GM21528 (cell line): ENCODE data around the gene VEGFC.

ENCODE experiments used
- ATAC-seq: cut with Tn5 transposase; IDR thresholded peaks from one replicate; pipeline ENCODE4 v1.9.1; 2021; ENCODE audit warnings: mild to moderate bottlenecking, moderate library complexity; ENCODE audit not compliant: unreplicated experiment, low FRiP score

Gene VEGFC

DNA sequence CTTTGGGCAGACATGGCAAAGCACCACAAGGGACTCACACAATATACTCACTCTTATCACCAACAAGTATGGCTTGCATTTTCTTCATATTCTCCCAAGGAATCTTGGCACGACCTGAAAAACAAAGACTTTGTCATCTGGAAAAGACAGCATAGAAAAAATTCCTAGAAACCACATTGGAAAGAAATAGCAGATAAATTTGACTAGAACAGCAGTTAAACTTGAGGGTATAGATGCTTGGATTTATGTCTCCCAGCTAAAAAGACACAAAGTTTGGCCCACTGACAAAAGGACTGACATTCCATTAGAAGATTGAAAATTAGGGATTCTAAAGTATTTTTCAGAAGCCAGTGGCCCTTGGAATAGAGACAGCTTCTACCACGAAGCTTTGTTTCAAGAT is 6.9 kb upstream of the VEGFC start:
- ATAC-seq: no peak

DNA sequence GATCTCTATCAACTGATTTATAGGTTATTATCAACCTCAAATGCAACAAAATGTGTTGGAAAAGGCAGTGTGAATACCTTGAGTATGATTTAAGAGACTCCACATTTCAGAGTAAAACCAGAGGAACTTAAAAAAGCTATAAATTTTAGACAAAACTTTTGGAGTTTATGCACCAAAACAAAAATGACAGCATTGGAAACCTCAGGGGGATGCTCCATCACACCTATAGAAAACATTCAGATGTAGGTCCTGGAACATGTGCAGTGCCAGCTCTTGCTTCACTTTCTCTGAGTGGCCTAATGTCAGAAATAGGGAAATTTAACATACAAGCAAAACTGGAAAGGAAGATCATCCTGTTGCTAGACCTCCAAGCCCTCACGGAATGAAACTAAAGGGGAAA is 5.8 kb upstream of the VEGFC start:
- no peak for ATAC-seq

DNA sequence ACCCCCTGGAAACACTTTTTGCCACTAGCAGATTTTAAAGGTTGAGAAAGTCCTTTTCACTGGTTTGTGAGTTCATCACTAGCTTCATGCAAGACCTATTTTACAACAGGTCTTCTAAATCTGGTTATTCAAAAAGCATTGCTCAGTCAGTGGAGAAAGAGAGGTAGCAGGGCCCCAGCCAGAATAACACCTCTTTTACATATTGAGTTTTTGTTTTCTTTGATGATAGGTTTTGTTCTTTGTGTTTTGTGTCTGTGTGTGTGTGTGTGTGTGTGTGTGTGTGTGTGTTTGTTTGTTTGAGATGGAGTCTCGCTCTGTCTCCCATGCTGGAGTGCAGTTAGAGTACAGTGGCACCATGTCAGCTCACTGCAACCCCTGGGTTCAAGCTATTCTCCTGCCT is 2.7 kb upstream of the VEGFC start:
- ATAC-seq: no peak

DNA sequence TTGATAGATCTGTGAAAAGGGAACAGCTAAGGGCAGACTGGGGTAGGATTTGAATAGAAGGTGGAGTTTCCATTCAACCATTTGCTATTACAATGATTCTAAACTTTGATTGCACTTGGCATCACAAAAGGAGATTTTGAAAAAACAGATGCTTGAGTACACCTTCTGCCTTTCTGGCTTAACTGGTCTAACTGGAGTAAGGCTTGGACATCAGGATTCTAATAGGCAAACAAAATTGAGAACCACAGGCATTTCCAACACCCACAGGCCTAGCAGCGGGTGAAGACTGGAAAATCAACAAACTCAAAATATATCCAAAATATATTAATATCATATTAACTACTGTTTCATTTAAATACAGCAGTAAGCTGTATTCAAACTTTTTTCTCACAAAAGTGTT is 1.9 kb upstream of the VEGFC start:
- no peak for ATAC-seq

DNA sequence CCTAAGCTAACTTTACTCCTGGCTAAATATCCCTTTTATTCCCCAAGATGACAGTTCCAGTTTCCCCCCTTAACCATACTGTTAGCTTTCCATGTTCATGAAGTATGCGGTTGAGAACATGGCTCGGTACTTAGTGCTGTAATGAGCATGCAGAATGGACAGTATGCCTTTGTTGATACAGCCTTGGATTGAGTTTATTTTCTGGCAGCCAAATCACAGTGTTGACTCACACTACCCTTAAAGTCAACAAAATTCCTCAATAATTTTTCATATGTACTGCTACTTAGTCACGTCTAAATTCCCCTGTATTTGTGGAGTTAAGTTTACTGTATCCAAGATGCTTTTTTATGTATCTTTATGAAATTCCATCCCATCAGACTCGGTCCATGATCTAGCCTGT is 1.4 kb upstream of the VEGFC start:
- no peak for ATAC-seq

DNA sequence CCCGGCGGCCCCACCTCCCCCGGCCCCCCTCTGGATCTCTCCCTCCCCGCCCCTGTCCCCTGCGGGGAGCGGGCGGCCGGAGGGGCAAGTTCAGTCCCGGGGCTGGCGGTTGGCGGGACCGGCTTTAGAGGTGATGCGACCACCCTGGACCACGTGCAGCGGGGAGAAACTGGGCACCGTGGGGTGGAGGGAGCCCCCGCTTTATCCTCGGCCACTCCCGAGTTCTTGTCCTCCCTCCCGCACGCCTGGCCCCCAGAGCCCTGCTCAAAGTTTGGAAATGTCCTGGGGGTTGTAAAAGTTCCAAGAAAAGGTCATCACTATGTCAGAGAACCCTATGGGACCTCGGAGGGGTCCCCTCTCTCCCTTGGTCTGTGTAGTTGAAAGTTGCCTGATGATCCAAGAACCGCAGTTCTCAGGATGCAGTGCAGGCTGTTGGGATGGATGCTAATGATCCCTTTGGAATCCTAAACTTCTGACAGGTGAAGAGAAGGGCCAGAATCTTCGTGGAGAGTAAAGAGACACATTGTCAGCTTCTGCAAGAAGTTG is 411 bp upstream of the VEGFC start:
- no peak for ATAC-seq

DNA sequence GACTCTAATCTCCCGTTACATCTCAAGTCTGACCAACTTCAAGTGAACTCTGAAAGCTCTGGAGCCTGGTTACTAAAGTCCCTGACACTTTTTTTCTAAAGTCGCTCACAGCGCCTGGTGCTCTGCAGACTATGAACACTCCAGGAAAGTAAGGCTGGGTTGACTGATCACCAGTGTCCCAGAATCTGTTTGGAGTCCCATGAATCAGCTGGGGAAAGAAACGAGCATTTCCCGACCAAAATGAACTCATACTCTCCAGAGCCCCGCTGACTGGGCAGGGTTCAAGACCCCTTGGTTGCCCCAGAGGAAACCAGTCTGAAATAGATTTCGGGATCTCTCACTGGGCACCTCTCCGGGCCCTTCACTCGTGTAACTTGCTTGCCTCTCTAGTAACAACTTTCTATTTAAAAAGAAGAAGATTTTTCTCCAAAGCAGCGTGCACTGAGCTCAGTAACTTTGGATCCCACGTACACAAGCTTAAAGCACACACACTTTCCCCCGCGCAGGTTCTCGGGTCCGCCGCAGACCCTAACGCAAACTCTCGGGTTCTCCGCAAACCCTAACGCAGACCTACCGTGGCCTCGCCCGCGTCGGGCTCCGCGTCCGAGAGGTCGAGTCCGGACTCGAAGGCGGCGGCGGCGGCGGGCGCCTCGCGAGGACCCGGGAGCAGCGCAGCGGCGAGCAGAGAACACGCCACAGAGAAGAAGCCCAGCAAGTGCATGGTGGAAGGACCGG is 964 bp downstream of the VEGFC start:
- peak; percentile 24 for ATAC-seq

DNA sequence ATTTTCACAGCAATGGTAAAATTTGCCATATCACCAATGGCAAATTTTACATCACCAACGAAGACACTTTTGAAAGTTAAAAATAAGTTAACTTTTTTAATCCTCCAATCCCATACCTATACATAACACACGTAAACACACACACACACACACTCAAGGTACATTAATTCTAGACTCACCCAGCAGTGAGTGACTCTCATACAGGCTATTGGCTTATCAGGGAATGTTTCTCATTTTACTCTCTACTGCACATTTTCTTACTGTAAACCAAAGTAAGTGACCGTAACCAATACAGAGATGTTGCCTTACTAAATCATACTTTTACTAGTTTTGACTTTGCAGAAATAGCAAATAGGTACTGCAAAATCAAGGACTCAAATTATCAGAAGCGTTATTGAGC is 2.3 kb downstream of the VEGFC start:
- ATAC-seq: no peak

DNA sequence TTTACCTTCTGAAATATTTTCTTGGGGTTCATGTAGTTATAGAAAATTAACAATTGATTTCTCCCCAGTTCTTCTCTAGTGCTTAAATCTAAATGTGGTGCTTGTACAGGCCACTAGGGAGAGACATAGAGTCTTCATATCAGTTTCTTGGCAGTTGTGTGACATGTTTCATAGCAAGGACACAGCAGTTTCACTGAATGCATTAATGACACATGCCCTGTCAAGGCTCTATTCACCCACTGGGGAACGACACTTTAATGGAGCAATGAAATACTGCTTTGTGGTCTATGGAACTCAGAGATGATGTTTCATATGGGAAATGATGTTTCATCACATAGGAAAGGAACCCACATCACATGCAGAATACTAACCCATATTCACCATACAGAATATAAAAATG is 2.8 kb downstream of the VEGFC start:
- peak; percentile 58 for ATAC-seq

DNA sequence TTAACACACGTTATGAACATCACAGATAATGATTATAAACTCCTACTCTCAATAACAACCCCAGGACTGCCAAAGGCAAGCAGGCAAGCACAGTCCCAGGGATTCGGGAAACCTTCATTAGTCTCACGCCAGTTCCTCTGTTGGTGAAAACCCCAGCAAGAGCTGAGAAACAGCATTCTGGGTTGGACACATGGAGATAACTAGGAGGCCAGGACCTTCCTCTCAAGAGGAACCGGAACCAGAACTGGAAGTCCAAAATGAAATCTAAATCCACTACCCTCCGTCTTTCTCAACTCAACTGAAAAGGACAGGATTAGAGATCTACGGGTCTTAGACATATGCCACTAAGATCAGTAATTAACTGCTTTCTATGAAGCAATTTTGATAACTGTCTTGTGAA is 3.8 kb downstream of the VEGFC start:
- ATAC-seq: no peak

DNA sequence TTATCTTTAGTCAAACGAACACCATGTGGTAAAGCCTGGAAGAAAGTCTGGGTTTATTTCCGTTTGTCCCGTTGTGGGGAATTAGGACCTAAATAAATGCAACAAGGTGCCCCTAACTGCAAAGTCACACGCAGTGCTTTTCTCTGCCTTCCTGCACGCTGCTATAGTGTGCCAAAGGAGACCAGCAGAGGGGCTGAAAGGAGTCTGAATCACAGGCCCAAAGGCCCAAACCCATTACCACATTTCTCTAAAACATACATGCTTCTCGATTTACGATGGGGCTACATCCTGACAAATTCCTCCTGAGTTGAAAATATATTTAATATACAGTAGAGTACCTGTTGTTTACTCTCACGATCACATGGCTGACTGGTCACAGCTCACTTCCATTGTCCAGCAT is 4.5 kb downstream of the VEGFC start:
- ATAC-seq: no peak

DNA sequence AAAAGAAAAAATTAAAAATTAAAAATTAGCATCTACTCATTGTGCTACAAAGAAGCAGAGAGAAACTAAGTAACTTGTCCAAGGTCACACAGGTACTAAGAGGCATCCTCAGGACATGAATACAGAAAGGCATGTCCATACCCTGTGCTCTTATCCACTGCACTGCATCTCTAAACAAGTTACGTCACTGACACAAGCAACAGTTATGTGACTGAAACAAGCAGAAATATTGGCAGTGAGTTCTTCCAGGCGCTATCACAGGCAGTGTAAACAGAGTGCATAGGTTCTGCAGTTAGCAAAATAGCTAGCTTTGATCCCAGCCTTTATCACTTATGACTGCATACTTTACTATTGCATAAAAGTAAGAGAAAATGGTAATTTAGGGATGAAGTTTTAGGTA is 7.9 kb downstream of the VEGFC start:
- ATAC-seq: no peak

DNA sequence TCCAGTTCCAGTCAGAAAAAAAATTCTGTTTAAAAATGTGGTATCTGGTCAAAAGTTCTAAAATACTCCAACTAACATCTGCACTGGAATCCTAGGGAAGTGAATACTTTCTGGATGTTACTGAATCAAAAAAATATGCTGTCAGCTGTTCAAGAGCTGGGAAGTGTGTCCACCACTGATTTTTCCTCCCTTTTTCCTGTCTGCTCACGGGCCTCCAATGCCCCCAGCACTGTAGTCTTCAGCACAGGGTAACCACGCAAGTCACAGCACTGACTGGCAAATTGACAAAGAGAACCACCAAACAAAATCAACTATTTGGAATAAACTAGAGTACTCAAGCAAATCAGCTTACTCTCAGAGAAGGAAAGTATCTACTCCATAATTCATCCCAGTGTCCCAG is 9.9 kb downstream of the VEGFC start:
- no peak for ATAC-seq

DNA sequence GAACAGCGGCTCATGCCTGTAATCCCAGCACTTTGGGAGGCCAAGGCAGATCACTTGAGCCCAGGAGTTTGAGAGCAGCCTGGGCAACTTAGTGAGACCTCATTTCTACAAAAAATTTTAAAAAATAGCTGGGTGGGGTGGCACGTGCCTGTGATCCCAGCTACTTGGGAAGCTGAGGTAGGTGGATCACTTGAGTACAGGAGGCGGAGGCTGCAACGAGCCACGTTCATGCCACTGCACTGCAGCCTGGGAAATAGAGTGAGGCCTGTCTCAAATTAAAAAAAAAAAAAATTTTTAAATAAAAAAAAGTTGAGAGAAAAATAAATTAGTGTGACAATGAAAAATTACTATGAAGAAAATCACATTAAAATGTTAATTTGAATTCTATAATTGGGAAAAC is 10.5 kb downstream of the VEGFC start:
- no peak for ATAC-seq

DNA sequence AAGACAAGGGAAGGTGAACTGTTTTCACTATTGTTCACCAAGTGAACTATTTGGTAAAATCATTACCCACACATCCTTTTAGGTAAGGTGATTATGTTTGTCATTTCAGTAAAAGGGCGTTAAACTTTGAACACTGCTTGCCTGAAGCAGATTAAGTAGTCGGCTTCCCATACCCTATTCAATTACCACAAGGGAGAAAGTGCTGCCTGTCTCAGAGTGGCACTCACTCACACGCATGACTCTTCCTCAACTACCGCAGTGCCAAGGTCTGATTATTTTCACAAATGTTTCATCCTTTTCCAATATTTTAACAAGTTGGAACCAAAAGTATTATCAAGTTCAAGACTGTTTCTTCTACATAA is 11.0 kb downstream of the VEGFC start:
- ATAC-seq: no peak

DNA sequence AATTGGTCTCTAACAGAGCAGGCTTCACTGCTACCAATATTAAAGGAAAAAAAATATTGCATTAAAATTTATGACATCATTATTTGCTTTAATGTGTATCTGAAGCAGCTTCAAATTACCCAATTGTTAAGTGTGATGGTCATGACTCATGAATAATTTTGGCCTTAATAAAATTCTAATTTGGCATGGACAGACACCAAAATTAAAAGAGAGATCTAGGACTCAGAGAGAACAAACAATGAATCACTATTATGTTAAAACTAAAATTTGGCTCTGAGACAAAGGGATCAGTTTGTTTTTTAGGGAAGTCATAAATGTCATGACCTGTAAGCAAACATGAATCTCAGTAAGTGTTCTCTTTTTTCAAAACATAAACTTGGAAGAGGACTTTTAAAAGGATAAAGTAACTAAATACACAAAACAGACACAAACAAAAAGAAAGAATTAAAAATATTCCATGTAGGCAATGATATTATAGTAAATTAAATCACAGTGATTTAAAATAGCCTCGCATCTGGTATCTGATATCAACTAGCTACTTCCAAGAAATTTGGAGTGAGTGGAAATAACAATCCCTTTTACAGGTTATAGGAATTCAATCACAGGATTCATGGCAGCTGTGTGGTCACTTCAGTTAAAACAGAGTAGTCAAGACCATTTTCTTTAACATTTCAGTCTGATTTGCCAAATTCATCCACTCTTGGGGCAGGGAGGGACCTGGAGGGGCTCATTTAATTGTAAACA is 11.6 kb downstream of the VEGFC start:
- ATAC-seq: no peak

DNA sequence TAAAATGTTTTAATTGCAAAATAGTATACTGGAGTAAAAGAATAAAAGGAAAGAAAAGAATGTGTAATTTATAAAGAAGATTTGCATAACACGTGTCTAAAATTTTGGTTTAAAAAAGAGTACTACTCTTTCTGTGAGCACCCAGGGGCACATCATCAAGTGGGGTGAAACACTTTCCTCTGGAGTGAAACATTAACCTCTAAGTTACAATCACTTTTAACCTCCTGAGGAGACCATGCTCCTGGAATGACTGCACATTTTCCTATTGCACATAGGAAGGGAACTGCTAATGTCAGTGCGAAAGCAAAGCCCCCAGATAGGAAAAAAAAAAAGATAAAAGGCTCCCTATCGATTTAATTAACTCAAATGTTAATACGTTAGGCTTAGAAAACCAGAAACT is 13.3 kb downstream of the VEGFC start:
- ATAC-seq: no peak

DNA sequence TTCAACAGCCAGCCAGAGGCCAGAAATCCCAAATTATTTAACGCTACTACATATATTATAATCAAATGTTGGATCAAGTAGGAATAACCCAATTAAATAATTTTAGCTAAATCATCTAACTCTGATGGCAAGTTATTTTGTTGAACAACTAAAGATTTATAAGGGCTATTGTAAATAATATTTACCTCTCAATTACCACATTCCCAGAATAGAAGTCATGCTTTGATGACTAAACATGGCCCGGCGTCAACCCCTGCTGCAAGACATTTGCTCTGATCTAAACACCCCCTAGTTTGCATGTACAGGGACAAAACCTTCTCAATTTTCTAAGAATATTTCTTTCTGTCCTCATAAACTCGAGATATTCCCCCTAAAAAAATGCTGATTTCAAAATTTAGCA is 14.2 kb downstream of the VEGFC start:
- ATAC-seq: no peak

DNA sequence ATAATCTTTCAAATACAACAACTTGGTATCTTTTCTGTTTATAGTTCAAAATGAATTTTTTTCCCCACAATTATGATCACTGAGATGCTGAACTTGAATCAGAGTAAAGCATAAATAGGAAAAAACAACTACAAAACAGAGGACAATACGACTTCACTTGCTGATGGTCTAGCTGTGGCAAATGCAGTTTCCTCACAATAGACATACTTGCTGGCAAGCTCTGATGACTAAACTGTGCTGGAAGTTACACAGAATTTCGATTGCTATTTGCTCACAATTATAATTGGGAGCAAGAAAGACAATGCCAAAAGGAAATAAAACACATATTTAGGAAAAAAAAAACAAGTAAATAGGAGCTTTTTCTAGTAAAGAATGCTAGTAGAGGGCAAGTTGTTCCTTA is 14.7 kb downstream of the VEGFC start:
- ATAC-seq: no peak

DNA sequence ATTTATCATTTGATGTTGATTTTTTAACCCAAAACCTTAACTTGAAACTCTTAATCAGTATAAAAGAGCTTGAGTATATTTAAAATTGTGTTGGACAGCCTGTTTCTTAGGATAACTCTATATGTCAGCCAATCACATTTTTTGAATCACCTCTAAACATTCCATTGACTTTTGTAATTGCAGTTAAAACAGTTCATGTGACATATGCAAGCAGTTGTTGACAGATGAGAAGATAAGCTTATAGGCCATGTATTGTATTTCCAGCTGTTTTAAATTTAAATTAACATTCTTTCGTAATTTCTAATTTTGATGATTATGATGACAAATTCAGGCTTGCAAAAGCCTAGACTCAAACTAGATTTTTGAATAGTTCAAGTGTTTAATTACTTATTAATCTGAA is 17.4 kb downstream of the VEGFC start:
- no peak for ATAC-seq

DNA sequence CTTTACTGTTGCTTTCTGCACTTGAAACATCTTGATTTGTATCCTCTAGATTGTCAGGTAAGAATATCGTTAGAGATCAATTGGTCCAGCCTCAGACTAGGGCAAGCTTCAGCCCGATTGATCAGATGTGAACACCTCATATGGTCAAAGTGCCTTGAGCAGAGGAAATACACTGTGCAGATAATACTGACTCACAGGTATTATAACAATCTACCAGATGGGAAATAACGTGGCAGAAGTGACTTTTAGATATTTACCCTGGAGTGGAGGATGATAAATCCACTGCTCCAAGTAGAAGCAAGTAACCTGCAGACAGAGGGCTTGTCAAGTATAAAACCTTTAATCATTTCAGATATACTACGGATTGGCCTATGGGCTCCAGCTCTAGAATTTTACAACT is 17.9 kb downstream of the VEGFC start:
- no peak for ATAC-seq

DNA sequence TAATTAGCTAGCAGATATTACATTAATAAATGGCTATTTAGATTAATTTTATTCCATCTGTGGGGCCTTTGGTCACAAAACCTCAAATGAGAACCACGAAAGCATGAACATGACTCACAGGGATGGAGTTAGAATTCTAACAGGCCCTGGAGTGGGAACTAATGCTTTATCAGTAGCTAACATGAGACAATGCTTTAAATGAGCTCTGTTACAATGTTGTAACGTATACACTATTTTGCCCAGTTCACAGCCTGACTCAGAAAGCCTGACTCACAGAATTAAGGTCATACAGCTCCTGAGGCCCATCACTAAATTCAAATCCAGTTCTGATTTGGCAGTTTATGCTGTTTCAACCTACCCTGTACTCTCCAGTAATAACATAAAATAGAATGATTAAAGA is 23.2 kb downstream of the VEGFC start:
- no peak for ATAC-seq
